COR-L47 (cell line): Measurements from ENCODE around the gene TPX2.

Experiments
- DNase-seq: peaks from one replicate; lab custom pipeline; 2025; lab: John Stamatoyannopoulos, UW

TPX2 gene

DNA sequence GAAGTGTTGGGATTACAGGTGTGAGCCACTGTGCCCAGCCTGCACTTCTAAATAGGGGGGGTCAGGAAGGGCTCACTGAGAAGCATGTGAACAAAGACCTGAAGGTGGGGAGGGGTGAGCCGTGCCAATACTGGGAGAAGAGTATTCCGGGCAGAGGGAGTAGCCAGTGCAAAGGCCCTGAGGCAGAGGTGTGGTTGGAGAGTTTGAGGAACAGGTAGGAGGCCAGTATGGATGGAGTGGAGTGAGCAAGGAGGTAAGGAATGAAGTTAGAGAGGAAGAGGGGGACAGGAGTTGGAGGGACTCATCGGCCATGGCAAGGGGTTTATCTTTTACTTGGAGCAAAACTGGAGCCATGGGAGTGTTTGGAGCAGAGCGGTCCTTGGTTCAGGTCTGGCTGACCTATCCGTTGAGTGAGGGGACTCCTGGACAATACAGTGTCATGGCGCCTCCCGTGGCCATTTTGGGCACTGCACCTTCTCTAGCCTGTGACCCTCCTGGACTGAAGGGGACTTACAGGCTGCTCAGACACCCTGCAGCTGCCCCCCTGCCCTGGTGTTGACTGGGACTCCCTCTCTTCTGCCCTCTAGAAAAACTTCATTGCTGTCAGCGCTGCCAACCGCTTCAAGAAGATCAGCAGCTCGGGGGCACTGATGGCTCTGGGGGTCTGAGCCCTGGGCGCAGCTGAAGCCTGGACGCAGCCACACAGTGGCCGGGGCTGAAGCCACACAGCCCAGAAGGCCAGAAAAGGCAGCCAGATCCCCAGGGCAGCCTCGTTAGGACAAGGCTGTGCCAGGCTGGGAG lies 94.2 kb downstream of the TPX2 start:
- peak; percentile 4 for DNase-seq

DNA sequence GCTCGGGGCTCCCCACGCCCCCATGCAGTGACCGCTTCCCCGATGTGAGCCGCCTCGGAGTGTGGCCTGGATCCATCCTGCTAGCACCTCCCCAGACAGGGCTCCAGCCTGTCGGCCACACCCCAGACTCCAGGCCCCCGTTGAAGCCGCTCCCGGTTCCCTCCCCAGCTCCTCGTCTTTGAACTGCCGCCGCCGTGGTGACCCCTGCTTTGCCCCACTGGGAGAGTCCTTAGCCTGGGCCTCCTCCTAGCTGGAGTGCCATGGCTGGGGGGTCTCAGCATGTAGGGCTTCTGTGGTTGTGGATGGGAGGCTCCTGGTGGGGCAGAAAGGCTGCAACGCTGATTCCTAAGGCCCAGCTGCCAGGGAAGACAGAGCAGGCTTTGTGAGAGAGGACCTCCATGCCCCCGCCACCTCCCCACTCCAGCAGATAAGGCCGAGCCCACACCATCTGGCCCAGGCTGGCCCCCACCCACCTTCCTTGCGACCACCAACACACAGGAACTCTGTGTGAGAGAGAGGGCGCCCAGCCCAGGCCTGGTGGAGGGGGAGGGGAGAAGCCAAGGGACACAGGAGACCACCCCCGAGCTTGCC lies 94.9 kb downstream of the TPX2 start:
- DNase-seq, result no peak

- DNase-seq, result no peak
These were observed 96.5 kb downstream of the TPX2 start for GRCh38 chr20:31835554-31835953.

GRCh38 chr20:31835977-31836852 lies 97.1 kb downstream of the TPX2 start:
- DNase-seq, result no peak

DNA sequence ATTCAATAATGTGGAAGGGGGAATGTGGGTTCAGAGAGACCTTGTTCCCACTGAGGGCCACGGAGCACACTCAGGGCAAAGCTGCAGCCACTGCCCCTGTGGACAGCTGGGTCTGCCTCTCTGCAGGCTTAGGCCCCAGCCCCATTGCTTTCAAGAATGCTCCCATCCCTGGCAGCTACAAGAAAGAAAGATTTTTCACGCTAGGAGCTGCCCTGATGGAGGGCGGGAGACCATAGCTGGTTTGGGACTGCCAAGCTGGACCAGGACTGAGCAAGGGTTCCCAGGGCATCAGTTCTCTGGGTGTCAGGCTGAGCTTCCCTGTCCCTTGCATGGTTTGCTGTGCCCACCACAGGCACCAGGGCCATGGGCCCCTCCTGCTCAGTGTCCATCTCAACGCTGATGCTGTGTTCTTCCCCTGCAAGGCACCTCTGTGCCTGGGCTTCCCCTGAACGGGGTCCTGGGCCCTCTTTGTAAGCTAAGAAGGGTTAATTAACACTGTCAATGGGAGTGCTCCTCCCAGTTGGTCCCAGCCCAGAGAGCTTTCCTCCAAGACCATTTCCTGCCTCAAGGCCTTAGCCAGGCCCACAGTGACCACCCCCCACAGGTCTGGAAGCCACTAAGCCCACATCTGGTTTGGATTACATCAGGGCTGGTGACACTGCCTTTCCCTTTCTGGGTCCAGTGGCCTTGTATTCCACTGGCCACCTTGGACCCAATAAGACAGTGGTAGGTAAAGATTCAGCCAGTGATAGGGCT lies 97.9 kb downstream of the TPX2 start:
- no peak for DNase-seq

GRCh38 chr20:31837896-31838397 lies 98.9 kb downstream of the TPX2 start:
- DNase-seq, result no peak

DNA sequence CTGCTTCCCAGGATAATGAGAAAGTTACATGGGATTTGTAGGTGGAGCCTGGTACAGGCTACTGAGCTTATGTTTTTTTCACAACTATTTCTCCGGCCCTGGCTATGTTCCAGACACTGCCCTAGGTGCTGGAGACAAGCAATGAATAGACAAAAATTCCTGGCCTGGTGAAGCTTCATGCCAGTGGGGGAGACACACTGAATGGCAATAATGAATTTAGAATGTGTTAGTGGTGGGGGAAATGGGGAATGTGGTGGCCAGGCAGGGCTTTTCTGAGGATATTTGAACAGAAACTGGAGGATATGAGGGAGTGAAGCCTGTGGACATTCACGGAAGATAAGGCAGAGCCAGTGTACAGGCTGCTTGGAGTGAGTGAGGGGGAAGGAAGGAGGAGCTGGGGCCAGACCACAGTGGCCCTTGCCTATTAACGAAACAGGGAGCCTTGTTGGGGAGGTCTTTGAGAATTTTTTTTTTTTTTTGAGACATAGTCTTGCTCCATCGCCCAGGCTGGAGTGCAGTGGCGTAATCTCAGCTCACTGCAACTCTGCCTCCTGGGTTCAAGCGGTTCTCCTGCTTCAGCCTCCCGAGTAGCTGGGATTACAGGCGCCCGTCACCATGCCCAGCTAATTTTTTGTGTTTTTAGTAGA lies 99.7 kb downstream of the TPX2 start:
- DNase-seq, result no peak

GRCh38 chr20:31839782-31840487 lies 100.8 kb downstream of the TPX2 start:
- DNase-seq, result no peak

DNA sequence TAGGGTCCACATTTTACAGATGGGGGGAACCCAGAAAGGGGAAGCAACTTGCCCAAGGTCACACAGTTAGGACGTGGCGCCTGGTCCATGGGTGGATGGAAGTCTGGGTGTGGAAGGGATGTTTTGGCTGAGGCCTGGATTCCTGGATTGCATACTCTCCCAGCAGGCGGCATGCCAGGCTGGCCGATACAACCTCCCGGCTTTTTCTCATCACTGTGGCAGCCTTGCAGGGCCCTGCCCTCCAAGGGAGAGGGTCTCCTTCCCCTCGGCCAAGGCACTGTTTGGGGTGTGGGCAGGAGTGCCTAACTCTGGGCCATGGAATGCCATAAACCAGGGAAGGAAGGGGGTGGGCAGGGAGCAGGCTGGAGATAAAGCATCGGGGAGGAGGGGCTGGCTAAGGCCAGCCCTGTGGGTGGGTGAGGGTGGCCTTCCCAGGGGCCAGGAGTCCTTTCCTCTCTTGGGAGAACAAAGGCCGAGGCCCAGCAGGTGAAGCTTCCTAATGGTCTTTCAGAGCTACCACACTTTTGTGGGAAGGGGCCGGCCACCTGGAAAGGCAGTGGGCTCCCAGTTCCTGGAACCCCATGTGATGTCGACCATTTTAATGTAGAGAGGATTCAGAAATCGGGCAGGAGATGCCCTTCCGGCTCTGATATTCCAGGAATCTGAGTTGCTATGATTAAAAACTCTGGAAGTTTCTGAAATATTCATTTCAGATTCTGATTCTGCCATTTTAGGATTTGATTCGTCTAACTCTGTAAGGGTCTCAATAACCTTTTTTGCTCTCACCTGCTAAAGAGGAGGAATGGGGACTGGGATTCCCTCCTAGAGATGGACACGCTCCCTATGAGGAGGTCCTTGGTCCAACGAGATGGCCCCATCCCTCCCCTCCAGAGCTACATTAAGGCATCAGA lies 102.1 kb downstream of the TPX2 start:
- DNase-seq, result no peak

DNA sequence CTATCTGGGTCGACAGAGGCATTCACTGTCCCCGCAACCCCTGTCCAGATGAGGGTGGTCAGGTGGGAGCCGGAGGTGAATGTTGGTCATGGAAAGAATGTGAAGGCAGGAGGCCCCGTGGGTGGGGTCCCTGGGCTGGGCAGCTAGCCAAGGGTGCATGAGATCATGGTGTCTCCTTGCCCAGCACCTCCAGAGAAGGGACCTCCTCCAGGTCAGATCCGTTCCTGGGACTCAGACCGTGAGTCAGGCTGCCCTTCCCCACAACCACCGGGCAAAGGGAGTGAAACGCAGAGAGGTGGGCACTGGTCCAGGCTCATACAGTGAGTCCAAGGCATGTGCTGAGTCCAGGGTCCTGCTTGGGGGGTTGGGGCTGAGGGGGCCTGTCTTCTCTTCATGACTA lies 102.8 kb downstream of the TPX2 start:
- DNase-seq, result no peak

DNA sequence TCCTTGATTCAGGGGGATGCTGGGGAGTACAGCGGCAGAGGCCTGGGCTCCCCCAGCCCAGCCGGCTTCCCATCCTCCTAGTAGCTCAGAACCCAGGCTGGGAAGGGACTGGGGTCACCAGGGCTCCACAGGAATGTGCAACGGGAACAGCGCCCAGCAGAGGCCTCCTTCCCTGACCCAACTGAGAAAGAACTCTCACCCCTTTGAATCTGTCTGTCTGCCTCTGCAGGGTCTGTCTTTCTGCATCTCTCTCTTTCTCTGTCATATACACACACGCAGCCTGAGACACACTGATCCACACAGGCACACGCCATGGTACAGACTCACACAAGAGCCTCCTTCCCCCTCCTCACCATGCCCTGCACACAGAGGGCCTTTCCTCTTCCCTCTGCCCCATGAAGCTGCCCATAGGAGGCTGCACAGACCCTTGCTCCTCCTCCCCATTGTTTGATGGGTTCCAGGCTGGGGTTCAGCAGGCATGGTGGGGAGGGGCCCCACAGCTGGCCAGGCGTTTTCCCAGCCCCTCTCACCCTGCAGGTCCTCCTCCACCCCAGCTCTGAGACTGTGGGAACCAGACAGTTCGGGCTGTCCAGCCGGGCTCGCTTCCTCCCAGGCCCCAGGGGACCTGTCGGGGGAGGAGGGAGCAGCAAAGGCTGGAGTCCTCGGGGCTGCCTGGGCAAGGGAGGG lies 103.5 kb downstream of the TPX2 start:
- no peak for DNase-seq

DNA sequence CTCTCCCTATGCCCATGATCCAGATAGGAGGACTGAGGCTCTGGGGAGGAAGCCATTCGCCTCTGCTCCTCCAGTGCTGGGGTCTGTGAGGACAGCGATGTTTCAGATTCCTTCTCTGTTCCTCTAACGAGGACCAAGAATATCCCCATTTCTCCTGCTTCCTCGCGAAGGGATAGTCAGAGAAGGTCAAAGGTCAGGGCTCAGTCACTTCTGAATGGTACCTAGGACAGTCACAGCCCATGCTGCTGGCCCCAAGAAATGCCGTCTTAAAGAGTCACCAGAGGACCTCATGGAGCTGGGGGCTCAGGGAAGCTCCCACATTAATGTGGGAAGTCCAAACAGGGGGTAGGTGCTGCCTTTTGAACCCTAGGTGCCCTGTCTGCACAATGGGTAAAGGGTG lies 104.2 kb downstream of the TPX2 start:
- no peak for DNase-seq

- no peak for DNase-seq
These were observed 104.8 kb downstream of the TPX2 start for GRCh38 chr20:31843881-31844280.

DNA sequence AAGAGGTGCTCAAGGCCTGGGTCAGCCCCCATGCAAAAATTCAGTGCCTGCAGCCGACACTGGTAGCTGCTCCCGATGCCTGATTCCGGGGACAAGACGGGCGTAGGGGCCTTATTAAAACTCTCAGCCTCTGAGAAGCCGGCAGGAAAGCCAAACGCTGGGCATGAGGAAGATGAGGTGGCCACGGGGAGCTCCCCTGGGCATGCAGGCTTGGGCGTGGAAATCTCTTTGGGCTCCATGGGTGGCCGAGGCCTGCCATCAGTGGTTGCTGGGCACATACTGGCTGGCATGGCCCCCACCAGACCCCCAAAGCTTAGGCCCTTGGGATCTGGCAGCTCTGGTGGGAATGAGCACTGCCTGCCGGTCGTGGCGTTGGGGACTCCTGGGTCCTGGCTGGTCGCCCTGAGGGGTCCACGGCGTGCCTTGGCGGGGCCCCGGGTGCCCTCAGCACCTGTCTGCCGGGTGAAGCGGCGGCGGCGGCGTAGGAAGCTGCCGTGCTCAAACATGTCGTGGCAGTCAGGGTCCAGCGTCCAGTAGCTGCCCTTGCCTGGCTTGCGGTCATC lies 105.7 kb downstream of the TPX2 start:
- no peak for DNase-seq

DNA sequence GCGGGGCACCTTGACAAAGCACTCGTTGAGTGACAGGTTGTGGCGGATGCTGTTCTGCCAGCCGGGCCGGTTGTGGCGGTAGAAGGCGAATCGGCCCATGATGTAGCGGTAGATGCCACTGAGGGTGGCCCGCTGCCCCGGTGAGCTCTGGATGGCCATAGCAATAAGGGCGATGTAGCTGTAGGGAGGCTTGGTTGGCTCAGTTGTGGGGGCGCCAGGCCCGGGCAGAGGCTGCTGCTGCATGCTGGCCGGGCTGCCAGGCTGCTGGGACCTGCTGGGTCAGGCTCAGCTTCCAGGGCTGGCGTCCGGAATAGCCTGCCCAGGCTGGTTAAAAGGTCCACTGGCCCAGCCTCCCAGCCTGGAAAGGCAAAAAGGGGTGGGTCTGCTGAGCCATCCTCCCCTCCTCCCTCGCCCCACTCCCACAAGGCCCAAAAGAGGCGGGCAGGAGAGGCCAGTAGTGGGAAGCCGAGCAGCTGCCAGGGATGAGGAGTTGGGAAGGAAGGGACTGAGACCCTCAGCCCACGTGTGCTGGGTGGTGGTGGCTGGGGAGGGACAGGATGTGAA lies 106.3 kb downstream of the TPX2 start, which contains the start of gene FOXS1:
Gene FOXS1 (minus strand): TSS at position 305 of the 564 bp plus-strand sequence. CDS start 62 bp downstream, at position 243.
- no peak for DNase-seq

DNA sequence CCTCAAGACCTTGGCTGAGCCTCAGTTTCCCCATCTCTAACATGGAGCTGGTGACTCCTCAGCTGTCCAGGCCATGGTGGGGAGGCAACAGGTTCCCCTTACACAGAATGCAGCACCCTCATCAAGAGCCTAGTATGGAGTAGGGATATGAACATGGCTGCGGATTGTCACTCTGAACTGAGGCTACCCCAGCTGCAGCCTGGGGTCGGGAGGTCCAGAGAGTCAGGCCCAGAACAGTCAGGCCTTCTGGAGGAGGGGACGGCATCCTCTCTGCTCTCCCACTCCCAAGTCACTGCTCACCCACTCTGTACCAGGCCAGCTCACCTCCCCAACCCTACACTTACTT lies 107.7 kb downstream of the TPX2 start:
- DNase-seq, result no peak

- DNase-seq, result no peak
These were observed 109.3 kb downstream of the TPX2 start for GRCh38 chr20:31848088-31848999.
